HG02610 (cell line): ENCODE results near the gene CDC37.

Experiments
- ATAC-seq: cut with Tn5 transposase; IDR thresholded peaks from one replicate; pipeline ENCODE4 v1.9.1; 2021; ENCODE audit warnings: mild to moderate bottlenecking, moderate library complexity; ENCODE audit not compliant: unreplicated experiment

Gene CDC37

DNA sequence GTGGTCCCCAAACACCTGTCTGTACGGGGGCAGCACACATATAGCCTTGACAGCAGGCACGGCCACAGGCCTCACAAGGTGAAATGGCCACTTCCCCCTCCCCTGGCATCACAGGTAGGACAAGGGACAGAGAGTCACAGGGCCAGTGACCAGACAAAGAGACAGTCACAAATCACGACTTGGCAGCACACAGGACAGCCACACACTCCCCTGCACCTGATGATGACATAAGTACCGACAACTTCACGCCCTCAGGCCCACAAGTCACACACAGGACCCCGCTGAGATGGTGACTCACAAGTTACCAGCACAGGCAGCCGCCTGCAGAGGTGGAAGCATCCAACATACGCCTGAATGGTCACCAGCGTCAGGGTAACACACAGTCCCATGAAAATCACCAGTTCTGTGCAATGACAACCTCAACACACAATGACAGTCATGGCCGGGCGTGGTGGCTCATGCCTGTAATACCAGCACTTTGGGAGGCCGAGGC is 39.5 kb downstream of the CDC37 start:
- ATAC-seq, result no peak

DNA sequence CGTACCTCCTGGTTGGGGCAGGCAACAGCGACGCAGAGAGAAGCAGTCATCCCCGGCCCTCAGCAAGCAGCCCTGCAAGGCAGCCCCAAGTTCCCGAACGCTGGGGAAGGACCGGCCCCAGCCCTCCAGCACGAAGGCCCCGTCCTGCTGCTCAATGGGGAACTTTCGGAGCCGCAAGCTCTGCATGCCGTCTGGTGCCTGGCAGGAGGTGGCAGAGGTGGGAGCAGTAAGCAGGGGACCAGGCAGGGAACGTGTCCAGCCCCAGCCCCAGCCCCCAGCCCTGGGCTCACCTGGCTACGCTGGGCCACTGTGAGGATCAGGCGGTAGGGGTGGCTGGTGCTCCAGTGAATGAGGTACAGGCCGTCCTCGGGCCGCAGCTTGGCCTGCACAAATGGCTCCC is 41.1 kb downstream of the CDC37 start:
- ATAC-seq, result no peak

DNA sequence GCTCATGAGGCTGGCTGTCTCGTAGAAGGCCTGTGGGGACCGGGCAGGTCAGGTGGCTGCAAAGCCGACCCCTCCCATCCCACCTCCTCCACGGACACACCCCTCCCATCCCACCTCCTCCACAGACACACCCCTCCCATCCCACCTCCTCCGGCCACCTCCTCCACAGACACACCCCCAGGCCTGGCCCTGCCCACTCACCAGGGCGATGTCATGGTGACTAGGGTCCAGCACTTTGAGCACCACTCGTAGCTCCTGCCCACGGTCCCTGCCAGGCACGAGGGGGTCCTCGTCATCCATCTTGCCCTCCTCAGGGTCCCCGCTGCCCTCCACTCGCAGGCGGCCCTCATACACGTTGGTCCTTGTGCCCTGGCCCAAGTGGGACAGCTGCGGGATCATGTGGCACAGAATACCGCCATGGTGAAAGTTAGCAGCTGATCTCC is 41.8 kb downstream of the CDC37 start:
- ATAC-seq, result no peak

DNA sequence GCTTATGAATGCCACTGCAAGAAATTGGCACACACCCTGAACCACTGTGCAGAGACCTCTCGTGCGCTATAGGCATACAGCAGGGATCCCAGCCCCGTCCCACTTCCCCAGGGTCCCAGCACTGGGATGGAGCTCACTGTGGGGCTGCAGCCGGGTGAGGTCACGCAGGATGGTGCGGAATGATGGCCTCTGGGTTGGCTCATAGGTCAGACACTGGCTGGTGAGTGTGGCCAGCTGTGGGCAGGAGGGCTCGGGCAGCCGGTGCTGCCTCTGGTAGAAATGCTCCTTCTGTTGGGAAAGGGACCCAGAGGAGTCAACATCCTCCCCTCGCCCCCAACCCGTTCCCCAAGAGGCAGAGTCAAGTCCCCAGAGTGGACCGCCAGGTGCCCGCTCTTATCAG is 46.9 kb downstream of the CDC37 start:
- ATAC-seq, result no peak

DNA sequence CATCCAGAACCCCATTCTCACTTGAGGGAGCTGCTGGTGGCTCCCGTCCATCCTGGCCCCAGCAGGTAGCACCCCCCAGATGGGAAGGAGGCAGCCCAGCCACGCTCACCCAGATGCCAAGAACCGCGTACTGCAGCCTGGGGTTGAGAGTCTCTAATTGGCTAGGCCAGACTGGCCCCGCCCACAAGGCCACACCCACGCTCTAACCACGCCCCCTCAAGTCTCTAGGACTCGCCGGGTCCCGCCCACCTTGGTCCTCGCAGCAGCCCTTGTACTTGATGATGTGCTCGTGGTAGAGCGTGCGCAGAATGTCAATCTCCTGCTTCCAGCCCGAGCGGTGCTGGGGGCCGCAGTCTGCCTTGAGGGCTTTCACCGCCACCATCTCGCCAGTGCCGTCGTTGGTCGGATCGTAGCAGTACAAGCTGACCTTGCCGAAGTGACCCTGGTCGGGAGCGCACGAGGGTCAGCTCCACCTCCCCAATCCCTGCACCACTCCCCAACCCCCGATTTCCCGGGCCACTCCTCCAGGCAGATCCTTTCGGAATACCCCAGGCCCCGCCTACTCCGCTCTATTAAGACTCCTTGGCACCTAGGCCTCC is 49.5 kb downstream of the CDC37 start:
- no peak for ATAC-seq

DNA sequence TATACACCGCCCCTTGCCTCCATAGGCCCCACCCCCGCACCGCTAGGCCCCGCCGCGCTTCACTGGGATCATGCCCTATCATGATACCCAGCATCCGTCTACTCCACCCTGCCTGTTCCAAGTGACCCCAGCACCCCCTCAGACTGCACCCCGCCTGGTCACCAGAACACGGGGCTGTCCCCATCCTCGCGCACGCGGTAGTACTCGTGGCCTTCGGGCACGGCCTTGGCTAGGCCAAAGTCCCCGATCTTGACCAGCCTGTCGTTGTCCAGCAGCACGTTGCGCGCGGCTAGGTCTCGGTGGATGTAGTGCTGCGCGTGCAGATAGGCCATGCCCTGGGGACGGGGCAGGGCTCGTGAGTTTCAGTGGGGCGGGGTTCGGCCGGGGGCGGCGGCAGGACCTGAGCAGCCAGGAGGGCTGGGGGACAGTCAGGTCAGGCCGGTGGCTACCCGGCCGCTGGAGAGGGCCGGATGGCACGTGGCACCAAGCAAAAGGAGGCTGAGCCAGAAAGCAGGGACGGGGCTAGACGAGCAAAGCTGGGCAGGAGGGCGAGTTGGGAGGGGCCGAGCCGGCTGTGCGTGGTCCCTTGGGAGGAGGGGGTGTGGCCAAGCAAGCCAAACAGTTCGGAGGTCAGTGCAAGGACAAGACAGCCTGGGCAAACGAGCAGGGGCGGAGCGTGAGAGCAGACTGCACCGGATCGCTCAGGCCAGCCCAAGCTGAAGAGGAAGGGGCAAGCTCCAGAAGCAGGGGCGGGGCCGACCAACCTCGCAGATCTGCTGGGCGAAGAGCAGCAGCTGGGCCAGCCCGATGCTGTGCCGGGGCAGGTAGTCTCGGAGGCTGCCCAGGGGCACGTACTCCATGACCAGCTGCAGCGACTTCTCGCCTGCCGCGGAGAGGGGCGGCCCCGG is 50.3 kb downstream of the CDC37 start:
- no peak for ATAC-seq

DNA sequence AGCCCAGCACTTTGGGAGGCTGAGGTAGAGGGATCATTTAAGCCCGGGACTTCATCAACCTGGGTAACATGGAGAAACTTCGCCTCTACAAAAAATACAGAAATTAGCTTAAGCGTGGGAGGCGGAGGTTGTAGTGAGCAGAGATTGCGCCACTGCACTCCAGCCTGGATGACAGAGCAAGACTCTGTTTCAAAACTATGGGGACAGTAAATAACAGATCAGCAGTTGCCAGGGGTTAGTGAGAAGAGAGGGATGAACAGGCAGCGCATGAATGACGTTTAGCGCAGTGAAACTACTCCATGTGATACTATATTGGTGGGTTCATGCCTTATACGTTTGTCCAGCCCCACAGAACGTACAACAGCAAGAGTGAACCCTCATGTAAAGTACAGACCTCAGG is 56.8 kb downstream of the CDC37 start:
- ATAC-seq, result no peak

DNA sequence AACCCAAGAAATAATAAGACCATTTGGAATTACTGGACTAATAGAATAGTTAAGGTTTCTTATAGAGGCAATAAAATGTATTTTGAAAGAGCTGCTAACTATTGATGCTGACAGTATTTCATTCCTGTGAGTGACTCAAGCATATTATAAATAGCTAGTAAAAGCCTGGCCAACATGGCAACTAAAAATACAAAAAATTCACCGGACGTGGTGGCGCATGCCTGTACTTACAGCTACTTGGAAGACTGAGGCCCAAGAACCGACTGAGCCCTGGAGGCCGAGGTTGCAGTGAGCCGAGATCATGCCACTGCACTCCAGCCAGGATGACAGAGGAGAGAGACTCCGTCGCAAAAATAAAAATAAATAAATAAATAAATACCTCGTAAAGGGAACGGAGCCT is 58.6 kb downstream of the CDC37 start:
- no peak for ATAC-seq

DNA sequence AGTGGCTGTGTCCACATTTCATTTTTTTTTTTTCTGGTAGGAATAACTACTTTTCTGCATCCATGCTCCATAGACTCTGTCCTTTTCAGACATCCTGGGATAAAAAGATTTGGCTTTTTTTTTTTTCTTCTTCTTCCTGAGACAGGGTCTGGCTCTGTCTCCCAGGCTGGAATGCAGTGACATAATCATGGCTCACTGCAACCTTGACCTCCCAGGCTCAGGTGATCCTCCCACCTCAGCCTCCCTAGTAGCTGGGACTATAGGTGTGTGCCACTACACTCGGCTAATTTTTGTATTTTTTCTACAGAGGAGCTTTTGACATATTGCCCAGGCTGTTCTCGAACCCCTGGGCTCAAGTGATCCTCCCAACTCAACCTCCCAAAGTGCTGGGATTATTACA is 59.8 kb downstream of the CDC37 start:
- no peak for ATAC-seq
